GM19328 (cell line): Measurements from ENCODE around the gene MEAK7.

Source experiments
- ATAC-seq: cut with Tn5 transposase; IDR thresholded peaks from one replicate; pipeline ENCODE4 v1.9.1; 2021; ENCODE audit warnings: mild to moderate bottlenecking, moderate library complexity; ENCODE audit not compliant: unreplicated experiment

The MEAK7 gene

GRCh38 chr16:84513666-84514065 is 9.2 kb upstream of the MEAK7 start:
- ATAC-seq: no peak

GRCh38 chr16:84513123-84513522 is 8.7 kb upstream of the MEAK7 start:
- ATAC-seq: no peak

GRCh38 chr16:84511831-84512230 is 7.4 kb upstream of the MEAK7 start:
- ATAC-seq: no peak

GRCh38 chr16:84511180-84511800 is 6.8 kb upstream of the MEAK7 start:
- no peak for ATAC-seq

- no peak for ATAC-seq
These were observed 4.8 kb upstream of the MEAK7 start for GRCh38 chr16:84509032-84509950.

- no peak for ATAC-seq
These were observed 4.0 kb upstream of the MEAK7 start for GRCh38 chr16:84508502-84508901.

GRCh38 chr16:84507011-84507982 is 2.8 kb upstream of the MEAK7 start:
- ATAC-seq: no peak

- no peak for ATAC-seq
These were observed 1.1 kb upstream of the MEAK7 start for GRCh38 chr16:84505249-84506187.

- ATAC-seq: no peak
These were observed 586 bp downstream of the MEAK7 start for GRCh38 chr16:84503751-84504395.

GRCh38 chr16:84502581-84502980 is 1.9 kb downstream of the MEAK7 start:
- ATAC-seq: no peak

GRCh38 chr16:84502075-84502474 is 2.4 kb downstream of the MEAK7 start:
- no peak for ATAC-seq

GRCh38 chr16:84501077-84501735 is 3.3 kb downstream of the MEAK7 start:
- ATAC-seq: no peak

GRCh38 chr16:84500531-84500930 is 3.9 kb downstream of the MEAK7 start:
- ATAC-seq: no peak

- ATAC-seq: no peak
These were observed 4.8 kb downstream of the MEAK7 start for GRCh38 chr16:84499638-84500037.

GRCh38 chr16:84498859-84499620 is 5.4 kb downstream of the MEAK7 start:
- ATAC-seq: no peak

GRCh38 chr16:84498223-84498610 is 6.2 kb downstream of the MEAK7 start:
- ATAC-seq: no peak

GRCh38 chr16:84497418-84498222 is 6.8 kb downstream of the MEAK7 start:
- no peak for ATAC-seq
